GM12873 (cell line): ENCODE results near the gene MTHFS.

Experiments
- CTCF ChIP-seq: IDR thresholded peaks from 2 replicates; pipeline ENCODE4 v1.5.1; 2012; ENCODE audit warnings: low read depth, mild to moderate bottlenecking, moderate library complexity, low read length, control low read depth; ENCODE audit not compliant: insufficient read depth; ENCODE audit errors: missing control alignments

MTHFS gene

GRCh38 chr15:79820176-79820575 lies 76.6 kb downstream of the MTHFS start:
- TF ChIP-seq CTCF: no peak

GRCh38 chr15:79816571-79816970 lies 80.2 kb downstream of the MTHFS start:
- no peak for TF ChIP-seq CTCF

GRCh38 chr15:79815468-79815867 lies 81.3 kb downstream of the MTHFS start:
- TF ChIP-seq CTCF: no peak

GRCh38 chr15:79812541-79812940 lies 84.3 kb downstream of the MTHFS start:
- no peak for TF ChIP-seq CTCF

DNA sequence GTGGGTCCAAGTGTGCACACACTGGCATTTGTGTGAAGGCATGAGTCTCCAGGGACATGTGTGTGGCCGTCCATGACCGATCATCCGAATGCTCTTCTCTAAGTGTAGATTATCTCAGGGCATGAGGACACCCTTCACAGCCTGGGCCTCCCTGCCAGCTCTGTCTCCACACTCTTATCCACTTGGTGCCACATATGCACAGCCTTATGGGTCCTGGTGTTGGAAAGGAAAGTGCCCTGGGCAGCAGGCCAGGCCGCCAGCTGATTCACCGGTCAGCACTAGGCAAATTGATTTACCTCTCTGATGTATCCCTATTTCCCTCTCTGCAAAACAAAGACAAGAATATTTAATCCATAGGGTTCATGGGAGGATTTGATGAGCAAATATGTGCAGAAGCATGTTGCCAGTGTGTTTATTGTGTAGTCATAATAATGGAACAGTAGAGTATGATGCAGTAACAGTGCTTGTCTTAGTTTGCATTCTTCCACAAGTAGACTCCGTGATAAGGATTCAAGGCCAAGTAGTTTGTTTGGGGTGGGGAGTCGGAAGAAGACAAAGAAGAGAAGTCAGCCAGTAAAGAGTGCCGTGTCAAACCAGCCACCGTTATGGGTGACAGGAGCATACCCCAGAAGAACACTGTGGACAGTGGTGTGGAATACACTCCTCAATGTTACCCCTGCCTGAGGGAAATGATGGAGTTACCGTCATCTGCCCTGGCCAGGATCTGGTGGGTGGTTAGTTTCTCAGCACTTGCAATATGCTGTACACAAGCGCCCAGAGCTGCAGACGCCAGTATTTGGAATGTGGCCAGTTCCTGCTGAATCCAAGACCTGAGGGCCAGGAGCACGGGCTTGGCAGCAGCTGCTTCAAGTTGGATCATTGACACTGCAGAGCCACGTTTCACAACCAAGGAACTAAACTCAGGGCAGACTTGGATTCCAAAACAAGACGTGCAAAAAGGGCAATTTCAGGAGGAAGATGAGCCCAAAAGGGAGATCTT lies 85.1 kb downstream of the MTHFS start:
- TF ChIP-seq CTCF: no peak

- no peak for TF ChIP-seq CTCF
Measured at GRCh38 chr15:79804838-79805237, 92.0 kb downstream of the MTHFS start.

DNA sequence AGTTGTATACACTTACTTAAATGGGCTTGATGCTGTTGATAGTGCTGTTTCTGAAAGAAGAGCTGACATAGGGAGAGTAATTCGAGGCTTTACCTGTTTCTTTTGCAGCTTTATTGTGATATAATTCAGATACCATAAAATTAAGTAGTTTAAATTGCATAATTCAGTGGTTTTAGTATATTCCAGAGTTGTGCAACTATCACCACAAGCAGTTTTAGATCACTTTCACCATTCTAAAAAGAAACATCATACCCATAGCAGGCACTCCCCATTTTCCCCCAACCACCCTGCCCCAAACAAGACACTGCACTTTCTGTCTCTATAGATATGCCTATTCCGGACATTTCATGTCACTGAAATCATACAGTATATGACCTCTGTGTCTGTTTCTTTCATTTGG lies 98.5 kb downstream of the MTHFS start:
- TF ChIP-seq CTCF: no peak
